Lower leg skin (tissue), 4 donors: Measurements from ENCODE around the gene LIMS2. TPM values are rescaled to one million over a fixed set of nuclear protein-coding genes. Genes with fewer than 3 reads are reported as not detected.
A peak's percentile ranks its signal among the peaks of the same experiment; 100 is the strongest.

Source experiments
- DNase-seq, 2 donors: peaks; one replicate each; pipeline ENCODE4 v3.0.0-alpha.2; 2019; ENCODE audit warnings: low spot score in 2 of 2
- H3K4me3 ChIP-seq: fragments of 200-600 bp; sonication (generic); 2 replicates; pipeline ENCODE4 v1.5.1; 2017; ENCODE audit warnings: mild to moderate bottlenecking, low read depth; ENCODE audit not compliant: poor library complexity, severe bottlenecking
- CTCF ChIP-seq, 3 donors: fragments of 450-650 bp; IDR thresholded peaks; one replicate each; pipeline ENCODE4 v1.5.1; 2016; ENCODE audit warnings: antibody characterized with exemption in 3 of 3, mild to moderate bottlenecking in 3 of 3, moderate library complexity in 2 of 3
- POLR2A ChIP-seq, 2 donors: fragments of 450-650 bp; IDR thresholded peaks; one replicate each; pipeline ENCODE4 v1.6.1; 2016 to 2017; ENCODE audit warnings: antibody characterized with exemption in 2 of 2, mild to moderate bottlenecking in 1 of 2, moderate library complexity in 1 of 2
- WGBS, 2 donors: methylation state at CpG; one replicate each; pipeline ENCODE4 v1.1.5; 2018; 5-methylcytosine and 5-hydroxymethylcytosine counted together
- intact Hi-C: fragments of 100-400 bp; cut with DNase I; formaldehyde crosslinking; loops from one replicate; pipeline ENCODE4 v1.15.0; 2023; ENCODE audit warnings: low total_unique reads
- total RNA-seq, 4 donors: library from RNA; depleted of rRNA; stranded (reverse); fragments of >200 nt; gene quantifications; one replicate each; pipeline ENCODE4 v1.1.0, GENCODE V29; 2016

Gene LIMS2
- total RNA-seq, 4 donors from 2014 or later: 7.5 to 19.4 (median 11.4) TPM

GRCh38 chr2:127680706-127681287 lies 5.5 kb upstream of the LIMS2 start:
- intact Hi-C loops: no loop called here
- no peak overlapping the region for H3K4me3 ChIP-seq
- 85 to 87% methylated on average over 19 of the region's 19 CpGs for WGBS, 2 donors
- no peak for DNase-seq
- no peak for TF ChIP-seq CTCF (IDR thresholded peaks at IDR 0.05)
- TF ChIP-seq POLR2A (IDR thresholded peaks at IDR 0.05): no peak

- DNase-seq: peak in 1 of 2 donors; percentile 80
- TF ChIP-seq POLR2A (IDR thresholded peaks at IDR 0.05) (no peak), CTCF (IDR thresholded peaks at IDR 0.05) (no peak)
- H3K4me3 ChIP-seq: no peak overlapping the region
- WGBS, 2 donors: 78 to 81% methylated on average over 15 of the region's 15 CpGs
- intact Hi-C loops: no loop called here
Measured at GRCh38 chr2:127679680-127680361, 4.5 kb upstream of the LIMS2 start.

- WGBS, 2 donors: 89 to 92% methylated on average over 6 of the region's 6 CpGs
- no peak overlapping the region for H3K4me3 ChIP-seq
- TF ChIP-seq CTCF (IDR thresholded peaks at IDR 0.05) (no peak), POLR2A (IDR thresholded peaks at IDR 0.05) (no peak)
- peak in 1 of 2 donors; percentile 60 for DNase-seq
- intact Hi-C loops: no loop called here
Measured at GRCh38 chr2:127678991-127679390, 3.7 kb upstream of the LIMS2 start.

GRCh38 chr2:127678531-127678930 lies 3.2 kb upstream of the LIMS2 start:
- DNase-seq: peak in 1 of 2 donors; percentile 72
- TF ChIP-seq POLR2A (IDR thresholded peaks at IDR 0.05): no peak
- TF ChIP-seq CTCF (IDR thresholded peaks at IDR 0.05): no peak
- intact Hi-C loops: no loop called here
- no peak overlapping the region for H3K4me3 ChIP-seq
- 83 to 87% methylated on average over 10 of the region's 10 CpGs for WGBS, 2 donors

GRCh38 chr2:127676906-127677305 lies 1.6 kb upstream of the LIMS2 start:
- DNase-seq: peak in 1 of 2 donors; percentile 84
- intact Hi-C loops: no loop called here
- 88 to 97% methylated on average over 2 of the region's 2 CpGs for WGBS, 2 donors
- TF ChIP-seq POLR2A (IDR thresholded peaks at IDR 0.05) (no peak), CTCF (IDR thresholded peaks at IDR 0.05) (no peak)
- no peak overlapping the region for H3K4me3 ChIP-seq
